ENCODE results near the gene FAM163A.
"Not testable (repeated sequence)": the region's sequence is repeated elsewhere in the genome, so short reads cannot be mapped to it uniquely, and the experiment has no call there.

FAM163A gene

GRCh38 chr1:179824265-179824664 is 81.2 kb downstream of the FAM163A start:
- Histone ChIP-seq H3K9ac (ENCODE audit: low read length) (no peak overlapping the region), H3K36me3 (ENCODE audit: control insufficient read depth, insufficient read depth, low read length) (no peaks in the 10 kb centered on the region), H3K4me3 (ENCODE audit: low read length) (no peak overlapping the region), H3K27me3 (ENCODE audit: control insufficient read depth, insufficient read depth, low read length) (no peaks in the 10 kb centered on the region), H3K4me1 (ENCODE audit: control insufficient read depth, insufficient read depth, low read length) (no peaks in the 10 kb centered on the region), H3K27ac (ENCODE audit: low read depth, low read length) (no peak overlapping the region)

DNA sequence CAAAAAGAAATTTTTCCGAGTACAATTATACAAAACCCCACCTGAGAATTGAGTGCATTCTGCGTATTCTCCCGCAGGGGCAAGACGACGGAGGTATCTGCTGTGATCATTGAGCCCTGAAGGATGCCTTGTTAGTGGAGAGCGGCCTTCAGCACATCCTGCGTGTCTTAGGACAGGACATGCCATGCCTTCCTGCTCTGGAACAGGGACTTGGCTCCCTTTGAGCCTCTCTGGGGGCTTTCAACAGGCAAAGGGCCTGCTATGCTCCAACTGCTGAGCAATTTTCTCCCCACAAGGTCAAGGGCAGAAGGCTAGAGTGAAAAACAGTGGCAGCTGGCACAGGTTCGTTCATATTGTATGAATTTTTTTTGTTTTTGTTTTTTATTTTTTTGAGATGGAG is 82.1 kb downstream of the FAM163A start:
- Histone ChIP-seq H3K36me3 (ENCODE audit: control insufficient read depth, insufficient read depth, low read length) (no peaks in the 10 kb centered on the region), H3K27ac (ENCODE audit: low read depth, low read length) (no peak overlapping the region), H3K4me3 (ENCODE audit: low read length) (no peak overlapping the region), H3K27me3 (ENCODE audit: control insufficient read depth, insufficient read depth, low read length) (no peaks in the 10 kb centered on the region), H3K4me1 (ENCODE audit: control insufficient read depth, insufficient read depth, low read length) (no peaks in the 10 kb centered on the region), H3K9ac (ENCODE audit: low read length) (no peak overlapping the region)

- Histone ChIP-seq H3K36me3 (ENCODE audit: control insufficient read depth, insufficient read depth, low read length) (no peaks in the 10 kb centered on the region), H3K4me3 (ENCODE audit: low read length) (no peak overlapping the region), H3K9ac (ENCODE audit: low read length) (no peak overlapping the region), H3K27me3 (ENCODE audit: control insufficient read depth, insufficient read depth, low read length) (no peaks in the 10 kb centered on the region), H3K27ac (ENCODE audit: low read depth, low read length) (no peak overlapping the region), H3K4me1 (ENCODE audit: control insufficient read depth, insufficient read depth, low read length) (no peaks in the 10 kb centered on the region)
Observed at GRCh38 chr1:179825798-179826460, 82.8 kb downstream of the FAM163A start.

- H3K36me3 ChIP-seq (ENCODE audit: control insufficient read depth, insufficient read depth, low read length): no peaks in the 10 kb centered on the region
- H3K27me3 ChIP-seq (ENCODE audit: control insufficient read depth, insufficient read depth, low read length): no peaks in the 10 kb centered on the region
- no peaks in the 10 kb centered on the region for H3K4me1 ChIP-seq (ENCODE audit: control insufficient read depth, insufficient read depth, low read length)
- H3K4me3 ChIP-seq (ENCODE audit: low read length): no peak overlapping the region
- H3K27ac ChIP-seq (ENCODE audit: low read depth, low read length): no peak overlapping the region
- no peak overlapping the region for H3K9ac ChIP-seq (ENCODE audit: low read length)
Observed at GRCh38 chr1:179826626-179827280, 83.7 kb downstream of the FAM163A start.

DNA sequence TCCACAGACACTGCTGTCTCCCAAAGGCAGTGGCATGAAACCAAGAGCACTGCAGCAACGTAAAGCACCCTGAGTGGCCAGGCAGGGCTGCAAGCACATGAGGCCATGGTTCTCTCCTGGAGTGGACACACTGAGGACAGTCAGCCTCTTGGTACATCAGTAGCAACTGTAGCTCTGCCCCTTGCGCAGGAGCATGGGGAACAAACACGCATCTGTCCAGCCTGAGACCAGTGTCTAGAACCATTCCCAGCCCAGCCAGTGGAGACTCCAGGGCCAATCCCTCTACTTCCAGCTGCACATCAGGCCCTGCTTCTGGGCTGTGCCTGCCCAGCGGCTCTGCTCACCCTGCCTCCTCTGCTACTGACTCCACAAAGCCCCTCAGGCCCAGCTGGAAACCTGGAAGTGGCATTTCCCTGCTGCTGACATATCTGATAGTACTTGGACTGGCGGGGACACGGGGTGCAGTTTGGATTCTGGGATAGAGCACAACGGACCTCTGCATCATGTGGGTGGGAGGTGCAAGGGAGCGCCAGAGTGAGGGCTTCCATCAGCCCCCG is 85.5 kb downstream of the FAM163A start:
- Histone ChIP-seq H3K36me3 (ENCODE audit: control insufficient read depth, insufficient read depth, low read length) (no peaks in the 10 kb centered on the region), H3K9ac (ENCODE audit: low read length) (no peak overlapping the region), H3K4me3 (ENCODE audit: low read length) (no peak overlapping the region), H3K27me3 (ENCODE audit: control insufficient read depth, insufficient read depth, low read length) (no peaks in the 10 kb centered on the region), H3K4me1 (ENCODE audit: control insufficient read depth, insufficient read depth, low read length) (no peaks in the 10 kb centered on the region), H3K27ac (ENCODE audit: low read depth, low read length) (no peak overlapping the region)

DNA sequence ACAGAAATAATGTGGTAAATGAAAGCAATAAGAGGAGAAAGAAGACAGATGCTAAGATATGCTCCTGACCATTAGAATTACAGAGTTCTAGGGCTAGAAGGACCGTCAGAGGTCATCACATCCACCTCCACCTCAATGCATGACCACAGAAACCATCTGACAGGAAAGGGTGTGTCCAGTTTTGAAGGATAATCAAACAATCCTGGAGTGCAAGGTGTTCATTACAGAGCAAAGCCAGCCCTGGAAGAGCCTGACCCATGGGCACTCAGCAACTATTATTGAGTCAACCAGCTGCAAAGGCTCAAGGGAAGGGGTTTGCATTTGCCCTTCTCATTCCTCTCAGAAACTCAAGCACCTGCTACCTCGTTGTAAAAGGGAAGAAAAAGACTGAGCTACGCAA is 88.1 kb downstream of the FAM163A start:
- Histone ChIP-seq H3K27me3 (ENCODE audit: control insufficient read depth, insufficient read depth, low read length) (no peaks in the 10 kb centered on the region), H3K27ac (ENCODE audit: low read depth, low read length) (no peak overlapping the region), H3K4me3 (ENCODE audit: low read length) (no peak overlapping the region), H3K36me3 (ENCODE audit: control insufficient read depth, insufficient read depth, low read length) (no peaks in the 10 kb centered on the region), H3K9ac (ENCODE audit: low read length) (no peak overlapping the region), H3K4me1 (ENCODE audit: control insufficient read depth, insufficient read depth, low read length) (no peaks in the 10 kb centered on the region)

GRCh38 chr1:179831852-179832699 is 89.0 kb downstream of the FAM163A start:
- Histone ChIP-seq H3K9ac (ENCODE audit: low read length) (no peak overlapping the region), H3K27me3 (ENCODE audit: control insufficient read depth, insufficient read depth, low read length) (no peaks in the 10 kb centered on the region), H3K27ac (ENCODE audit: low read depth, low read length) (no peak overlapping the region), H3K36me3 (ENCODE audit: control insufficient read depth, insufficient read depth, low read length) (no peaks in the 10 kb centered on the region), H3K4me1 (ENCODE audit: control insufficient read depth, insufficient read depth, low read length) (no peaks in the 10 kb centered on the region), H3K4me3 (ENCODE audit: low read length) (no peak overlapping the region)

GRCh38 chr1:179836686-179837445 is 93.8 kb downstream of the FAM163A start:
- H3K36me3 ChIP-seq (ENCODE audit: control insufficient read depth, insufficient read depth, low read length); H3K4me1 ChIP-seq (ENCODE audit: control insufficient read depth, insufficient read depth, low read length): not testable (repeated sequence)

DNA sequence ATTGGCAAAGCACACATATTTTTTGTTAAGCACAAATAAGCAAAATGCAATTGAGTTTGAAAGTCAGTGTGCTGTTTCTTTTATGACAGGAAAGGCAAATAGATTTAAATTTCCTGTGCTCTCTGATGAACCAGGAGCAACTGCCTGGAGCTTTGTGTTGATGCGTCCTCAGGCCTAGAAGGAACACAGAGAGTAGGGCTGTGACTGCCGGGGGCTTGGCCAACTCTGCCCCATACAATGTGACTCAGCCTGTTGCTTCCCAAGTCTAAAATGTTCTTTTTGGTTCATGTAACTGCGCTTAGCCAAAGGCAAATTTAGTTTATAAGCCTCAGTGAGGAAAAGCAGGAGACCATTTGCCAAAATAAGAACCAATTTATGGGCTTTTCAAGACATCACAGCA is 97.0 kb downstream of the FAM163A start:
- no peak overlapping the region for H3K9ac ChIP-seq (ENCODE audit: low read length)
- H3K27me3 ChIP-seq (ENCODE audit: control insufficient read depth, insufficient read depth, low read length): no peaks in the 10 kb centered on the region
- H3K27ac ChIP-seq (ENCODE audit: low read depth, low read length): no peak overlapping the region
- no peak overlapping the region for H3K4me3 ChIP-seq (ENCODE audit: low read length)
- H3K4me1 ChIP-seq (ENCODE audit: control insufficient read depth, insufficient read depth, low read length): no peaks in the 10 kb centered on the region
- no peaks in the 10 kb centered on the region for H3K36me3 ChIP-seq (ENCODE audit: control insufficient read depth, insufficient read depth, low read length)

More at GRCh38 chr1:179836686-179837445, 93.8 kb downstream of the FAM163A start:
- H3K27ac ChIP-seq (ENCODE audit: low read depth, low read length); H3K27me3 ChIP-seq (ENCODE audit: control insufficient read depth, insufficient read depth, low read length); H3K9ac ChIP-seq (ENCODE audit: low read length); H3K4me3 ChIP-seq (ENCODE audit: low read length): not testable (repeated sequence)

GRCh38 chr1:179848233-179848632 is 105.1 kb downstream of the FAM163A start:
- Histone ChIP-seq H3K27ac (ENCODE audit: low read depth, low read length) (no peak overlapping the region), H3K4me1 (ENCODE audit: control insufficient read depth, insufficient read depth, low read length) (no peaks in the 10 kb centered on the region), H3K9ac (ENCODE audit: low read length) (no peak overlapping the region), H3K27me3 (ENCODE audit: control insufficient read depth, insufficient read depth, low read length) (no peaks in the 10 kb centered on the region), H3K36me3 (ENCODE audit: control insufficient read depth, insufficient read depth, low read length) (peaks cover 14% of the 10 kb centered on the region), H3K4me3 (ENCODE audit: low read length) (no peak overlapping the region)

DNA sequence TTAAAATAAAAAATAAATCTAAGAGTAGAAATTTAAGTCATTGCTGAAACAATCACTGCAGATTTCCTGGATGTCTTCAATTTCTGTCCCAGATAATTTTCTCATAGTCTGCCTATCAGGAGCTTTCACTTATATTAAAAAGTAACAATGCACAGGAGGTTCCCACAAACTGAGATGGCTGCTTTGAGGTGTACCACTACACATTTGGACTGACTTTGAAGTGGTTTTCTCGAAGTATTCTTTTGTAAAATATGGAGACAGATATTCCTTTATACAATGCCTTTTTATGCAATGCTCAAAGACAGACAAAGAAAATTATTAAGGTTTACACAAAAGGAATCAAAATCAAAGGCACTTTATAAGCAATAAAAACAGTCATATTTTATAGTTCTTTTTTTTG is 110.0 kb downstream of the FAM163A start:
- peaks cover 8% of the 10 kb centered on the region for H3K36me3 ChIP-seq (ENCODE audit: control insufficient read depth, insufficient read depth, low read length)

DNA sequence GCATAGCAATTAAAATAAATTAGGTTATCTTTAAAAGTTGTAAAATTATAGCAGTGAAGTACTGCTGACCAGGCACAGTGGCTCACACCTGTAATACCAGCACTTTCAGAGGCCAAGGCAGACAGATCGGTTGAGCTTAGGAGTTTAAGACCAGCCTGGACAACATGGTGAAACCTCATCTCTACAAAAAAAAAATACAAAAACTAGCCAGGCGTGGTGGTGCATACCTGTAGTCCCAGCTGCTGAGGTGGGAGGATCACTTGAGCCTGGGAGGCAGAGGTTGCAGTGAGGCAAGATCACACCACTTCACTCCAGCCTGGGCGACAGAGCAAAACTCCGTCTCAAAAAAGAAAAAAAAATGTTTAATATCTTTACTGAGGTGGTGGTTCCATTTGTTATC is 112.7 kb downstream of the FAM163A start:
- H3K4me1 ChIP-seq (ENCODE audit: control insufficient read depth, insufficient read depth, low read length); H3K36me3 ChIP-seq (ENCODE audit: control insufficient read depth, insufficient read depth, low read length): not testable (repeated sequence)

More for the DNA sequence above, 110.0 kb downstream of the FAM163A start:
- Histone ChIP-seq H3K4me3 (ENCODE audit: low read length) (no peak overlapping the region), H3K27me3 (ENCODE audit: control insufficient read depth, insufficient read depth, low read length) (no peaks in the 10 kb centered on the region), H3K27ac (ENCODE audit: low read depth, low read length) (no peak overlapping the region), H3K4me1 (ENCODE audit: control insufficient read depth, insufficient read depth, low read length) (no peaks in the 10 kb centered on the region), H3K9ac (ENCODE audit: low read length) (no peak overlapping the region)

More for the DNA sequence above, 112.7 kb downstream of the FAM163A start:
- not testable (repeated sequence) for H3K4me3 ChIP-seq (ENCODE audit: low read length); H3K27ac ChIP-seq (ENCODE audit: low read depth, low read length); H3K27me3 ChIP-seq (ENCODE audit: control insufficient read depth, insufficient read depth, low read length); H3K9ac ChIP-seq (ENCODE audit: low read length)
